Tibial artery (tissue), 4 donors: ENCODE data around the gene SPINT2.

Source experiments
- DNase-seq, 2 donors: peaks; one replicate each; pipeline ENCODE4 v3.0.0-alpha.2; 2019
- H3K27ac ChIP-seq, 2 donors: fragments of 200-600 bp; sonication (generic) in 1 of 2; 1 replicate in 1 of 2; 2 replicates in 1 of 2; pipeline ENCODE4 v1.5.1; 2018 to 2019; ENCODE audit warnings: mild to moderate bottlenecking in 1 of 2
- H3K27me3 ChIP-seq, 2 donors: fragments of 200-600 bp; sonication (generic) in 1 of 2; one replicate each; pipeline versions ENCODE4 v1.5.1 to v1.6.0; 2016 to 2019
- H3K36me3 ChIP-seq, 3 donors: fragments of 200-600 bp; sonication (generic) in 2 of 3; one replicate each; pipeline ENCODE4 v1.5.1; 2016 to 2019; ENCODE audit warnings: mild to moderate bottlenecking in 2 of 3
- H3K4me1 ChIP-seq, 4 donors: fragments of 200-600 bp; sonication (generic) in 2 of 4; 1 replicate in 3 of 4; 2 replicates in 1 of 4; pipeline ENCODE4 v1.5.1; 2016 to 2019
- H3K4me3 ChIP-seq, 2 donors: fragments of 200-600 bp; sonication (generic) in 1 of 2; 1 replicate in 1 of 2; 2 replicates in 1 of 2; pipeline ENCODE4 v1.5.1; 2018 to 2019; ENCODE audit warnings: mild to moderate bottlenecking in 2 of 2
- H3K9me3 ChIP-seq, 3 donors: fragments of 200-600 bp; sonication (generic) in 1 of 3; one replicate each; pipeline ENCODE4 v1.5.1; 2016 to 2019
- intact Hi-C: fragments of 100-400 bp; cut with DNase I; formaldehyde crosslinking; loops from one replicate; pipeline ENCODE4 v1.15.0; 2023; ENCODE audit warnings: low total_unique reads
- TF ChIP-seq, protein P1 (sequence below), 2 experiments: fragments of 200-600 bp in 1 of 2; fragments of 450-650 bp in 1 of 2; IDR thresholded peaks; one replicate each; pipeline ENCODE4 v1.5.1; 2017 to 2019; ENCODE audit warnings: antibody characterized with exemption in 2 of 2, mild to moderate bottlenecking in 1 of 2, moderate library complexity in 1 of 2

Gene SPINT2

GRCh38 chr19:38285567-38285966, 21.2 kb downstream of the SPINT2 start:
- Histone ChIP-seq H3K4me1 (peaks cover 0 to 7% (median 0%) of the 10 kb centered on the region in 4 donors), H3K27me3 (no peaks in the 10 kb centered on the region), H3K9me3 (no peaks in the 10 kb centered on the region), H3K27ac (no peak overlapping the region), H3K36me3 (peaks cover 6 to 35% (median 12%) of the 10 kb centered on the region in 3 donors), H3K4me3 (no peak overlapping the region)
- no peak for DNase-seq
- TF ChIP-seq, protein P1, sequence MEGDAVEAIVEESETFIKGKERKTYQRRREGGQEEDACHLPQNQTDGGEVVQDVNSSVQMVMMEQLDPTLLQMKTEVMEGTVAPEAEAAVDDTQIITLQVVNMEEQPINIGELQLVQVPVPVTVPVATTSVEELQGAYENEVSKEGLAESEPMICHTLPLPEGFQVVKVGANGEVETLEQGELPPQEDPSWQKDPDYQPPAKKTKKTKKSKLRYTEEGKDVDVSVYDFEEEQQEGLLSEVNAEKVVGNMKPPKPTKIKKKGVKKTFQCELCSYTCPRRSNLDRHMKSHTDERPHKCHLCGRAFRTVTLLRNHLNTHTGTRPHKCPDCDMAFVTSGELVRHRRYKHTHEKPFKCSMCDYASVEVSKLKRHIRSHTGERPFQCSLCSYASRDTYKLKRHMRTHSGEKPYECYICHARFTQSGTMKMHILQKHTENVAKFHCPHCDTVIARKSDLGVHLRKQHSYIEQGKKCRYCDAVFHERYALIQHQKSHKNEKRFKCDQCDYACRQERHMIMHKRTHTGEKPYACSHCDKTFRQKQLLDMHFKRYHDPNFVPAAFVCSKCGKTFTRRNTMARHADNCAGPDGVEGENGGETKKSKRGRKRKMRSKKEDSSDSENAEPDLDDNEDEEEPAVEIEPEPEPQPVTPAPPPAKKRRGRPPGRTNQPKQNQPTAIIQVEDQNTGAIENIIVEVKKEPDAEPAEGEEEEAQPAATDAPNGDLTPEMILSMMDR (IDR thresholded peaks at IDR 0.05): no peak
- intact Hi-C loops: no loop called here

GRCh38 chr19:38287604-38288003, 23.2 kb downstream of the SPINT2 start:
- Histone ChIP-seq H3K27ac (no peak overlapping the region), H3K4me1 (peaks cover 0 to 18% (median 0%) of the 10 kb centered on the region in 4 donors)

GRCh38 chr19:38288123-38288855, 23.9 kb downstream of the SPINT2 start:
- TF ChIP-seq, protein P1 (IDR thresholded peaks at IDR 0.05): no peak
- H3K36me3 ChIP-seq: peaks cover 7 to 54% (median 20%) of the 10 kb centered on the region in 3 donors
- intact Hi-C loops: no loop called here
- no peaks in the 10 kb centered on the region for H3K27me3 ChIP-seq
- no peak for DNase-seq
- H3K4me3 ChIP-seq: no peak overlapping the region
- no peaks in the 10 kb centered on the region for H3K9me3 ChIP-seq
- H3K27ac ChIP-seq: no peak overlapping the region
- H3K4me1 ChIP-seq: peaks cover 0 to 18% (median 0%) of the 10 kb centered on the region in 4 donors

More at GRCh38 chr19:38287604-38288003, 23.2 kb downstream of the SPINT2 start:
- intact Hi-C loops: no loop called here
- TF ChIP-seq, protein P1 (IDR thresholded peaks at IDR 0.05): no peak
- peaks cover 7 to 47% (median 20%) of the 10 kb centered on the region in 3 donors for H3K36me3 ChIP-seq
- H3K4me3 ChIP-seq: no peak overlapping the region
- DNase-seq: no peak
- H3K9me3 ChIP-seq: no peaks in the 10 kb centered on the region
- no peaks in the 10 kb centered on the region for H3K27me3 ChIP-seq

GRCh38 chr19:38289955-38290354, 25.6 kb downstream of the SPINT2 start:
- DNase-seq: no peak

GRCh38 chr19:38290631-38291147, 26.3 kb downstream of the SPINT2 start:
- Histone ChIP-seq H3K27me3 (no peaks in the 10 kb centered on the region), H3K27ac (no peak overlapping the region), H3K4me1 (peaks cover 0 to 18% (median 0%) of the 10 kb centered on the region in 4 donors), H3K36me3 (peaks cover 7 to 50% (median 20%) of the 10 kb centered on the region in 3 donors), H3K4me3 (no peak overlapping the region), H3K9me3 (no peaks in the 10 kb centered on the region)
- DNase-seq: no peak
- TF ChIP-seq, protein P1 (IDR thresholded peaks at IDR 0.05): no peak
- intact Hi-C loops: no loop called here

More at GRCh38 chr19:38289955-38290354, 25.6 kb downstream of the SPINT2 start:
- Histone ChIP-seq H3K4me1 (peaks cover 0 to 18% (median 0%) of the 10 kb centered on the region in 4 donors), H3K27ac (no peak overlapping the region), H3K27me3 (no peaks in the 10 kb centered on the region), H3K36me3 (peaks cover 7 to 56% (median 20%) of the 10 kb centered on the region in 3 donors), H3K9me3 (no peaks in the 10 kb centered on the region), H3K4me3 (no peak overlapping the region)
- intact Hi-C loops: no loop called here
- TF ChIP-seq, protein P1 (IDR thresholded peaks at IDR 0.05): no peak
